ENCODE measurements around the gene PEAR1.

The PEAR1 gene

GRCh38 chr1:156933136-156933535 lies 39.6 kb downstream of the PEAR1 start:
- no peaks in the 10 kb centered on the region for H3K9me3 ChIP-seq (ENCODE audit: control insufficient read depth, low read length)
- H2AFZ ChIP-seq (ENCODE audit: low read depth, low read length), result no peak overlapping the region
- H3K4me1 ChIP-seq (ENCODE audit: control insufficient read depth, insufficient read depth, low read depth, low read length), result no peaks in the 10 kb centered on the region
- peaks cover 30 to 33% of the 10 kb centered on the region in 2 experiments for H3K36me3 ChIP-seq (ENCODE audit: control insufficient read depth in 1 of 2, insufficient read depth in 2 of 2, low read depth in 1 of 2, low read length in 2 of 2)
- no peak overlapping the region for H2BK12ac ChIP-seq (ENCODE audit: low read length in 2 of 2)
- H3K4me3 ChIP-seq (ENCODE audit: insufficient read depth in 1 of 2, low read depth in 1 of 2, low read length in 2 of 2), result no peak overlapping the region
- no peaks in the 10 kb centered on the region for H3K79me1 ChIP-seq (replicated peaks; ENCODE audit: low read length, poor library complexity, severe bottlenecking)
- H4K8ac ChIP-seq (ENCODE audit: low read length), result no peak overlapping the region
- no peak overlapping the region for H3K4me2 ChIP-seq (ENCODE audit: low read length, poor library complexity, severe bottlenecking)
- no peak overlapping the region for H3K4ac ChIP-seq (ENCODE audit: low read depth in 1 of 2, low read length in 2 of 2)
- DNase-seq, result no peak
- H2BK15ac ChIP-seq (ENCODE audit: low read depth, poor library complexity, severe bottlenecking), result no peak overlapping the region
- H2BK120ac ChIP-seq (ENCODE audit: low read depth, low read length), result no peak overlapping the region
- 87% methylated on average over 6 of the region's 6 CpGs for WGBS
- no peak overlapping the region for H3K18ac ChIP-seq (ENCODE audit: low read depth in 1 of 2, low read length in 2 of 2)
- no peak overlapping the region for H3K27ac ChIP-seq (ENCODE audit: low read length, poor library complexity, severe bottlenecking)
- H2AK5ac ChIP-seq (ENCODE audit: low read length, severe bottlenecking), result no peak overlapping the region
- no peak overlapping the region for H3K14ac ChIP-seq (ENCODE audit: low read length in 2 of 2)
- no peak overlapping the region for H4K91ac ChIP-seq (ENCODE audit: low read length)
- peaks cover 17 to 27% of the 10 kb centered on the region in 2 experiments for H3K27me3 ChIP-seq (ENCODE audit: control insufficient read depth in 1 of 2, insufficient read depth in 1 of 2, low read length in 2 of 2)
- no peak overlapping the region for H3K9ac ChIP-seq (ENCODE audit: low read length)
- no peak overlapping the region for H3K23ac ChIP-seq (ENCODE audit: low read length in 2 of 2)
- H2BK5ac ChIP-seq (ENCODE audit: low read depth, low read length, poor library complexity, severe bottlenecking), result no peak overlapping the region

GRCh38 chr1:156935505-156936128 lies 42.1 kb downstream of the PEAR1 start:
- Histone ChIP-seq H3K9ac (ENCODE audit: low read length) (no peak overlapping the region), H2BK12ac (ENCODE audit: low read length in 2 of 2) (no peak overlapping the region), H3K23ac (ENCODE audit: low read length in 2 of 2) (no peak overlapping the region), H4K91ac (ENCODE audit: low read length) (no peak overlapping the region), H3K14ac (ENCODE audit: low read length in 2 of 2) (no peak overlapping the region), H3K27ac (ENCODE audit: low read length, poor library complexity, severe bottlenecking) (no peak overlapping the region), H2AK5ac (ENCODE audit: low read length, severe bottlenecking) (no peak overlapping the region), H3K4me2 (ENCODE audit: low read length, poor library complexity, severe bottlenecking) (no peak overlapping the region), H4K8ac (ENCODE audit: low read length) (no peak overlapping the region), H2AFZ (ENCODE audit: low read depth, low read length) (no peak overlapping the region), H3K79me1 (replicated peaks; ENCODE audit: low read length, poor library complexity, severe bottlenecking) (no peaks in the 10 kb centered on the region), H3K18ac (ENCODE audit: low read depth in 1 of 2, low read length in 2 of 2) (no peak overlapping the region), H3K4ac (ENCODE audit: low read depth in 1 of 2, low read length in 2 of 2) (no peak overlapping the region), H3K9me3 (ENCODE audit: control insufficient read depth, low read length) (no peaks in the 10 kb centered on the region), H3K4me3 (ENCODE audit: insufficient read depth in 1 of 2, low read depth in 1 of 2, low read length in 2 of 2) (no peak overlapping the region), H2BK5ac (ENCODE audit: low read depth, low read length, poor library complexity, severe bottlenecking) (no peak overlapping the region), H3K36me3 (ENCODE audit: control insufficient read depth in 1 of 2, insufficient read depth in 2 of 2, low read depth in 1 of 2, low read length in 2 of 2) (peaks cover 53 to 57% of the 10 kb centered on the region in 2 experiments), H2BK120ac (ENCODE audit: low read depth, low read length) (no peak overlapping the region), H3K27me3 (ENCODE audit: control insufficient read depth in 1 of 2, insufficient read depth in 1 of 2, low read length in 2 of 2) (peaks cover 0 to 8% of the 10 kb centered on the region in 2 experiments), H3K4me1 (ENCODE audit: control insufficient read depth, insufficient read depth, low read depth, low read length) (no peaks in the 10 kb centered on the region), H2BK15ac (ENCODE audit: low read depth, poor library complexity, severe bottlenecking) (no peak overlapping the region)
- DNase-seq, result no peak
- WGBS, result 98% methylated on average over 13 of the region's 17 CpGs

DNA sequence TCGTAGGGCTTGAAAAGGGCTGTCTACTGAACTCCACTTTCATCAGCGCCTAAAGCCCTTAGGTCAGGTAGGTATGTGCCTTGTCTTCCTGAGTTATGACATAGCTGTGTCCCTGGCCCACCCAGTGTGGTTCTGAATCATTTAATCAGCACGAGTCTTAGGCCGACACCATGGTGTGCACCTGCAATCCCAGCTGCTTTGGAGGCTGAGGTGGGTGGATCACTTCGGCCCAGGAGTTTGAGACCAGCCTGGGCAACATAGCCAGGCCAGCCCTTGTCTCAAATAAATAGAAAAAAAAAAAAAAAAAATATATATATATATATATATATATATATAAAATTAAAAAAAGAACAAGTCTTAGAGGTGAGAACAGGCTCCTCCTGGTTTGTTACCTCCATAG lies 42.7 kb downstream of the PEAR1 start:
- Histone ChIP-seq H3K14ac (ENCODE audit: low read length in 2 of 2) (no peak overlapping the region), H2BK120ac (ENCODE audit: low read depth, low read length) (no peak overlapping the region), H3K4me2 (ENCODE audit: low read length, poor library complexity, severe bottlenecking) (no peak overlapping the region), H3K4me1 (ENCODE audit: control insufficient read depth, insufficient read depth, low read depth, low read length) (no peaks in the 10 kb centered on the region), H2BK15ac (ENCODE audit: low read depth, poor library complexity, severe bottlenecking) (no peak overlapping the region), H2BK5ac (ENCODE audit: low read depth, low read length, poor library complexity, severe bottlenecking) (no peak overlapping the region), H4K8ac (ENCODE audit: low read length) (no peak overlapping the region), H3K79me1 (replicated peaks; ENCODE audit: low read length, poor library complexity, severe bottlenecking) (no peaks in the 10 kb centered on the region), H2BK12ac (ENCODE audit: low read length in 2 of 2) (no peak overlapping the region), H3K4me3 (ENCODE audit: insufficient read depth in 1 of 2, low read depth in 1 of 2, low read length in 2 of 2) (no peak overlapping the region), H3K18ac (ENCODE audit: low read depth in 1 of 2, low read length in 2 of 2) (no peak overlapping the region), H3K27me3 (ENCODE audit: control insufficient read depth in 1 of 2, insufficient read depth in 1 of 2, low read length in 2 of 2) (peaks cover 0 to 3% of the 10 kb centered on the region in 2 experiments), H3K27ac (ENCODE audit: low read length, poor library complexity, severe bottlenecking) (no peak overlapping the region), H4K91ac (ENCODE audit: low read length) (no peak overlapping the region), H2AFZ (ENCODE audit: low read depth, low read length) (no peak overlapping the region), H3K9me3 (ENCODE audit: control insufficient read depth, low read length) (no peaks in the 10 kb centered on the region), H3K4ac (ENCODE audit: low read depth in 1 of 2, low read length in 2 of 2) (no peak overlapping the region), H3K36me3 (ENCODE audit: control insufficient read depth in 1 of 2, insufficient read depth in 2 of 2, low read depth in 1 of 2, low read length in 2 of 2) (peaks cover 59 to 63% of the 10 kb centered on the region in 2 experiments), H3K9ac (ENCODE audit: low read length) (no peak overlapping the region), H3K23ac (ENCODE audit: low read length in 2 of 2) (no peak overlapping the region), H2AK5ac (ENCODE audit: low read length, severe bottlenecking) (no peak overlapping the region)
- no peak for DNase-seq
- WGBS, result 91% methylated on average over 4 of the region's 5 CpGs

DNA sequence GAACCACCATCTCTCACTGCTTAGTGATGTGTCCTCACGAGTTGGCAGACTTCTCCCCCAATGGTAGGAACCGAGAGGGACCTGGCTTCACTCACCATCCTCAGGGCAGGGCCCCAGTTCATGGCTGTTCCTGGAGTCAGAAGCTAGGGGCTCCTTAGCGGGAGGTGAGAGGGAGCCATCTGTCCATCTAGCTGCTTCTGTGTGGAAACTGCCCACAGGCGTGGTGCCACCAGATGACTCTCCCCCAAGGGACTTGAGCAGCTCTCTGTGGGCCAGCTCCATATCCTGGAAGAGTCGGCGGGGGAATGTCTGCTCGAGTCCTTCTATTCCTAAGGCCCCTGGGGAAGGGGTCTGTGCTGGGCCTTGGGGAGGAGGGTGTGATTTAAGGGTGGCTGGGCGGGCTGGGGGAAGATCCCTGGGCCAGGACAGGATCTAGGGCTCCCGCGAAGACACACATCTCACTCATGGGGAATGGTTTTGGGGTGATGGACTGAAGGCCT lies 43.3 kb downstream of the PEAR1 start:
- Histone ChIP-seq H3K23ac (ENCODE audit: low read length in 2 of 2) (no peak overlapping the region), H3K4ac (ENCODE audit: low read depth in 1 of 2, low read length in 2 of 2) (no peak overlapping the region), H2BK120ac (ENCODE audit: low read depth, low read length) (no peak overlapping the region), H2BK15ac (ENCODE audit: low read depth, poor library complexity, severe bottlenecking) (no peak overlapping the region), H2BK12ac (ENCODE audit: low read length in 2 of 2) (no peak overlapping the region), H3K14ac (ENCODE audit: low read length in 2 of 2) (no peak overlapping the region), H3K4me3 (ENCODE audit: insufficient read depth in 1 of 2, low read depth in 1 of 2, low read length in 2 of 2) (no peak overlapping the region), H3K27me3 (ENCODE audit: control insufficient read depth in 1 of 2, insufficient read depth in 1 of 2, low read length in 2 of 2) (no peaks in the 10 kb centered on the region), H3K36me3 (ENCODE audit: control insufficient read depth in 1 of 2, insufficient read depth in 2 of 2, low read depth in 1 of 2, low read length in 2 of 2) (peaks cover 64 to 68% of the 10 kb centered on the region in 2 experiments), H3K9me3 (ENCODE audit: control insufficient read depth, low read length) (no peaks in the 10 kb centered on the region), H3K27ac (ENCODE audit: low read length, poor library complexity, severe bottlenecking) (no peak overlapping the region), H4K91ac (ENCODE audit: low read length) (no peak overlapping the region), H2AFZ (ENCODE audit: low read depth, low read length) (no peak overlapping the region), H4K8ac (ENCODE audit: low read length) (no peak overlapping the region), H2AK5ac (ENCODE audit: low read length, severe bottlenecking) (no peak overlapping the region), H2BK5ac (ENCODE audit: low read depth, low read length, poor library complexity, severe bottlenecking) (no peak overlapping the region), H3K4me1 (ENCODE audit: control insufficient read depth, insufficient read depth, low read depth, low read length) (no peaks in the 10 kb centered on the region), H3K9ac (ENCODE audit: low read length) (no peak overlapping the region), H3K4me2 (ENCODE audit: low read length, poor library complexity, severe bottlenecking) (no peak overlapping the region), H3K18ac (ENCODE audit: low read depth in 1 of 2, low read length in 2 of 2) (no peak overlapping the region), H3K79me1 (replicated peaks; ENCODE audit: low read length, poor library complexity, severe bottlenecking) (no peaks in the 10 kb centered on the region)
- 95% methylated on average over 10 of the region's 10 CpGs for WGBS
- no peak for DNase-seq

All from mesenchymal stem cell (in vitro differentiated cells and primary cell).